EH (cell line): ENCODE measurements around the gene SETD6.
A peak's percentile ranks its signal among the peaks of the same experiment; 100 is the strongest.

Experiments
- DNase-seq: peaks from one replicate; pipeline ENCODE4 v3.0.0-alpha.2; 2015; ENCODE audit warnings: low read depth

Gene SETD6

GRCh38 chr16:58493756-58494431, 21.4 kb upstream of the SETD6 start:
- no peak for DNase-seq

GRCh38 chr16:58494981-58495520, 20.3 kb upstream of the SETD6 start:
- peak; percentile 98 for DNase-seq

- no peak for DNase-seq
These were observed 19.6 kb upstream of the SETD6 start for GRCh38 chr16:58495521-58496331.

GRCh38 chr16:58497468-58497867, 17.8 kb upstream of the SETD6 start:
- DNase-seq, result no peak

- DNase-seq, result no peak
These were observed 17.4 kb upstream of the SETD6 start for GRCh38 chr16:58497935-58498334.

- DNase-seq, result no peak
These were observed 16.8 kb upstream of the SETD6 start for GRCh38 chr16:58498341-58499091.

GRCh38 chr16:58499092-58499511, 16.2 kb upstream of the SETD6 start:
- no peak for DNase-seq

GRCh38 chr16:58499615-58500351, 15.5 kb upstream of the SETD6 start, which contains the start of gene NDRG4:
Gene NDRG4 (plus strand): TSS chr16:58500143. CDS start chr16:58500249, 106 bp downstream.
- DNase-seq, result peak; percentile 97

GRCh38 chr16:58500430-58501241, 14.7 kb upstream of the SETD6 start:
- DNase-seq, result peak; percentile 40

GRCh38 chr16:58501242-58502131, 13.8 kb upstream of the SETD6 start:
- no peak for DNase-seq

GRCh38 chr16:58502217-58502921, 12.9 kb upstream of the SETD6 start:
- no peak for DNase-seq

- no peak for DNase-seq
These were observed 12.0 kb upstream of the SETD6 start for GRCh38 chr16:58503166-58503862.

GRCh38 chr16:58503863-58504688, 11.2 kb upstream of the SETD6 start:
- no peak for DNase-seq

- DNase-seq, result no peak
These were observed 8.8 kb upstream of the SETD6 start for GRCh38 chr16:58506241-58507194.

- no peak for DNase-seq
These were observed 7.9 kb upstream of the SETD6 start for GRCh38 chr16:58507195-58507962.
